SU-DHL-6 (cell line): Measurements from ENCODE around the gene PALLD.

Experiments
- H2AFZ ChIP-seq: fragments of 200-600 bp; sonication (generic); 2 replicates; pipeline ENCODE4 v1.6.1; 2014; ENCODE audit warnings: low read depth, mild to moderate bottlenecking, moderate library complexity, mixed read lengths, antibody characterized with exemption, low read length; ENCODE audit not compliant: severe bottlenecking
- H3F3A ChIP-seq: fragments of 200-600 bp; shearing (Covaris generic); 2 replicates; pipeline ENCODE4 v1.6.0; 2016; ENCODE audit warnings: antibody characterized with exemption, mild to moderate bottlenecking; ENCODE audit not compliant: insufficient read depth
- H3K27ac ChIP-seq: fragments of 200-600 bp; sonication (generic); 2 replicates; pipeline ENCODE4 v1.5.1; 2016; ENCODE audit warnings: low read depth, mild to moderate bottlenecking, low read length, moderate library complexity, mixed read lengths
- H3K27me3 ChIP-seq: fragments of 200-600 bp; sonication (generic), shearing (Covaris generic); 2 replicates; pipeline ENCODE4 v1.6.0; 2014; ENCODE audit warnings: mild to moderate bottlenecking, low read length
- H3K36me3 ChIP-seq: fragments of 200-600 bp; sonication (generic); 2 replicates; pipeline ENCODE4 v1.6.1; 2014; ENCODE audit warnings: mild to moderate bottlenecking, low read length, mixed read lengths
- H3K4me2 ChIP-seq: fragments of 300-600, 200-600 bp; shearing (Covaris generic), sonication (generic); 2 replicates; pipeline ENCODE4 v1.6.0; 2014; ENCODE audit warnings: low read length, low read depth, mild to moderate bottlenecking; ENCODE audit not compliant: poor library complexity, severe bottlenecking
- H3K4me3 ChIP-seq: fragments of 200-600 bp; sonication (generic); 2 replicates; pipeline ENCODE4 v1.5.1; 2014; ENCODE audit warnings: antibody characterized with exemption, low read length, mild to moderate bottlenecking, mixed read lengths; ENCODE audit not compliant: insufficient read depth, poor library complexity, severe bottlenecking
- H3K79me2 ChIP-seq: fragments of 200-600 bp; sonication (generic); 2 replicates; pipeline ENCODE4 v1.6.1; 2014; ENCODE audit warnings: mild to moderate bottlenecking, low read length, moderate library complexity; ENCODE audit not compliant: insufficient read depth
- H3K9ac ChIP-seq: fragments of 200-600 bp; sonication (generic); 2 replicates; pipeline ENCODE4 v1.7.0; 2014; ENCODE audit warnings: mild to moderate bottlenecking, low read length
- H3K9me2 ChIP-seq: fragments of 200-600 bp; sonication (generic); replicated peaks from 2 replicates; pipeline ENCODE4 v1.6.1; 2014; ENCODE audit warnings: low read length; ENCODE audit not compliant: insufficient read depth
- H3K9me3 ChIP-seq: fragments of 200-600 bp; sonication (generic); 2 replicates; pipeline ENCODE4 v1.6.1; 2014; ENCODE audit warnings: low read length, mixed read lengths; ENCODE audit not compliant: insufficient read depth
- H4K20me1 ChIP-seq: fragments of 200-600 bp; sonication (generic); 2 replicates; pipeline ENCODE4 v1.6.1; 2014; ENCODE audit warnings: low read depth, mild to moderate bottlenecking, antibody characterized with exemption, low read length, moderate library complexity, mixed read lengths
- CTCF ChIP-seq: fragments of 200-600 bp; sonication (generic); IDR thresholded peaks from one replicate; pipeline ENCODE4 v1.5.1; 2017; ENCODE audit warnings: antibody characterized with exemption, mild to moderate bottlenecking, low read length, moderate library complexity; ENCODE audit not compliant: insufficient read depth, poor library complexity, severe bottlenecking
- EZH2phosphoT487 ChIP-seq: fragments of 200-600 bp; sonication (generic), shearing (Covaris generic); conservative IDR thresholded peaks from 2 replicates; pipeline ENCODE4 v1.6.1; 2018; ENCODE audit warnings: mild to moderate bottlenecking, antibody characterized with exemption, low read length, moderate library complexity, mixed read lengths

PALLD gene

GRCh38 chr4:168472920-168473319 is 23.9 kb upstream of the PALLD start:
- Histone ChIP-seq H3K4me3 (no peak overlapping the region), H3K9me3 (no peaks in the 10 kb centered on the region), H3K9me2 (no peaks in the 10 kb centered on the region), H3K4me2 (no peak overlapping the region), H3K36me3 (no peaks in the 10 kb centered on the region), H3F3A (no peaks in the 10 kb centered on the region), H2AFZ (no peak overlapping the region), H3K79me2 (no peaks in the 10 kb centered on the region), H3K9ac (no peak overlapping the region), H3K27ac (no peak overlapping the region), H4K20me1 (no peaks in the 10 kb centered on the region), H3K27me3 (no peaks in the 10 kb centered on the region)
- no peak for TF ChIP-seq EZH2phosphoT487
- no peak for TF ChIP-seq CTCF

DNA sequence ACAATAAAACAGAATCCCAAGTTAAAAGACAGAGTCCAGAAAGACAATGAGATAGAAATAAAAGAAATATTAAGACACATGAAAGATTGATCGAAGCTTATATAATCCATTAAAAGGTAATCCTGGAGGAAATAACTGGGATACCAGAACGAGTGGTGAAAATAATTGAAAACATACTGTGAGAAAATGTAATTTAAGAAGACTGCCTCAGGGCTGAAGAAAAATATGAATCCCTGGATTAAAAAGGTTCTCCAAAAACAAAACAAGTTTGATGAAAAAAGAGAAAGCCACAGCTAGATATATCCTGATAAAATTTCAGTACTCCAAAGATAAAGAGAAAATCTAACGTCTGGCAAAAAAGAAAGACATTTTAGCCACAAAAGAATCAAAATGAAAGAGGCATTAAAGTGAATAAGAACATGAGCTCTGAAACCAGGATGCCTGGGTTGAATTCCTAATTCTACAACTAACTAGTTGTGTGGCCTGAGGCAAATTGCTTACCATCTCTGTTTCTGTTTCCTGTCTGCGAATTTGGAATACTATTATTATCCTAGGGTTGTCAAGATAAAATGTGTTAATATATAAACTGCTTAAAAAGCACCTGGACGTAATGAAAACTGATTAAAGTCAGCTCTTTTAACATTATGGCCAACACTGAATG is 22.1 kb upstream of the PALLD start:
- no peak overlapping the region for H2AFZ ChIP-seq
- no peak overlapping the region for H3K4me2 ChIP-seq

GRCh38 chr4:168475745-168476144 is 21.1 kb upstream of the PALLD start:
- Histone ChIP-seq H3K9me2 (no peaks in the 10 kb centered on the region), H3K9ac (no peak overlapping the region), H3K4me3 (no peak overlapping the region), H4K20me1 (no peaks in the 10 kb centered on the region), H2AFZ (no peak overlapping the region), H3K36me3 (no peaks in the 10 kb centered on the region), H3K9me3 (no peaks in the 10 kb centered on the region), H3K79me2 (no peaks in the 10 kb centered on the region), H3K27me3 (no peaks in the 10 kb centered on the region), H3K27ac (no peak overlapping the region), H3K4me2 (no peak overlapping the region), H3F3A (no peaks in the 10 kb centered on the region)
- TF ChIP-seq EZH2phosphoT487 (no peak), CTCF (no peak)

More for the DNA sequence above, 22.1 kb upstream of the PALLD start:
- no peaks in the 10 kb centered on the region for H3K27me3 ChIP-seq
- no peaks in the 10 kb centered on the region for H3F3A ChIP-seq
- H3K9me3 ChIP-seq = no peaks in the 10 kb centered on the region
- no peaks in the 10 kb centered on the region for H3K9me2 ChIP-seq
- TF ChIP-seq EZH2phosphoT487 (no peak), CTCF (no peak)
- H3K36me3 ChIP-seq = no peaks in the 10 kb centered on the region
- H3K27ac ChIP-seq = no peak overlapping the region
- H3K79me2 ChIP-seq = no peaks in the 10 kb centered on the region
- no peak overlapping the region for H3K4me3 ChIP-seq
- no peak overlapping the region for H3K9ac ChIP-seq
- H4K20me1 ChIP-seq = no peaks in the 10 kb centered on the region
